Kidney epithelial cell (primary cell): ENCODE results near the gene RIN3. TPM values are rescaled to one million over a fixed set of nuclear protein-coding genes. Genes with fewer than 3 reads are reported as not detected.

ENCODE experiments used
- DNase-seq: peaks from one replicate; pipeline ENCODE4 v3.0.0-alpha.2; 2010; ENCODE audit warnings: low read depth
- H3K27me3 ChIP-seq: 2 replicates; pipeline ENCODE4 v1.6.0; 2011; ENCODE audit warnings: low read length; ENCODE audit not compliant: control insufficient read depth, insufficient read depth
- H3K36me3 ChIP-seq: 2 replicates; pipeline ENCODE4 v1.5.1; 2011; ENCODE audit warnings: low read length; ENCODE audit not compliant: control insufficient read depth, insufficient read depth
- H3K4me3 ChIP-seq: 2 replicates; pipeline ENCODE4 v1.5.1; 2011; ENCODE audit warnings: low read depth, mild to moderate bottlenecking, control low read depth, low read length
- CTCF ChIP-seq: IDR thresholded peaks from 2 replicates; pipeline ENCODE4 v1.5.1; 2011; ENCODE audit warnings: mild to moderate bottlenecking, moderate library complexity, low read length, control low read depth, inconsistent platforms; ENCODE audit not compliant: insufficient read depth, poor library complexity, severe bottlenecking
- total RNA-seq: library from RNA; depleted of rRNA; stranded (reverse); fragments of >200 nt; gene quantifications from 2 replicates; pipeline ENCODE4 v1.2.3, GENCODE V29; 2015

The RIN3 gene
- total RNA-seq, 1 donor from 2014 or later = 6.0 TPM

- DNase-seq = no peak
- Histone ChIP-seq H3K4me3 (no peak overlapping the region), H3K36me3 (no peaks in the 10 kb centered on the region), H3K27me3 (no peaks in the 10 kb centered on the region)
- TF ChIP-seq CTCF = no peak
These were observed 188.2 kb downstream of the RIN3 start for GRCh38 chr14:92701826-92702225.

GRCh38 chr14:92702441-92702918 lies 188.9 kb downstream of the RIN3 start:
- no peak for TF ChIP-seq CTCF
- Histone ChIP-seq H3K36me3 (no peaks in the 10 kb centered on the region), H3K4me3 (no peak overlapping the region), H3K27me3 (no peaks in the 10 kb centered on the region)
- DNase-seq = no peak

DNA sequence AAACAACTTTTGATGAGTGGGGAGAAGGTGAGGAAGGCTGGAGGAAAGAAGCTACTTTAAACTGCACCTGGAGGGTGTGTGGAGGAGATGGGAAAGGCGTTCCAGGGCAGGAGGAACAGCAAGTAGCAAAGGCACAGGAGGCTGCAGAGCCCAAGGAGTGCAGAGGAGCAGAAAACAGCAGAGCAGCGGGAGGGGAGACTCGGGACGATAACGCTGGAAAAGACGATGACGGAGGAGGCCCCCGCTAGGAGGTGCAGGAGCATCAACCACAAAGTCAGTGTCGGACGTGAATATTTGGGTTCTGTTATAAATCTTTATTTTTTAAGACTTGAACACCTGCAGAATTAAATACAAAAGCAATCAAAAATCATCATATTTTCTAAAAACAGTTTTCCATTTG lies 189.9 kb downstream of the RIN3 start:
- H3K27me3 ChIP-seq = no peaks in the 10 kb centered on the region
- DNase-seq = no peak
- no peak overlapping the region for H3K4me3 ChIP-seq
- TF ChIP-seq CTCF = no peak
- no peaks in the 10 kb centered on the region for H3K36me3 ChIP-seq

GRCh38 chr14:92704036-92704804 lies 190.6 kb downstream of the RIN3 start:
- no peak for DNase-seq
- no peak for TF ChIP-seq CTCF
- Histone ChIP-seq H3K27me3 (no peaks in the 10 kb centered on the region), H3K36me3 (no peaks in the 10 kb centered on the region), H3K4me3 (no peak overlapping the region)

DNA sequence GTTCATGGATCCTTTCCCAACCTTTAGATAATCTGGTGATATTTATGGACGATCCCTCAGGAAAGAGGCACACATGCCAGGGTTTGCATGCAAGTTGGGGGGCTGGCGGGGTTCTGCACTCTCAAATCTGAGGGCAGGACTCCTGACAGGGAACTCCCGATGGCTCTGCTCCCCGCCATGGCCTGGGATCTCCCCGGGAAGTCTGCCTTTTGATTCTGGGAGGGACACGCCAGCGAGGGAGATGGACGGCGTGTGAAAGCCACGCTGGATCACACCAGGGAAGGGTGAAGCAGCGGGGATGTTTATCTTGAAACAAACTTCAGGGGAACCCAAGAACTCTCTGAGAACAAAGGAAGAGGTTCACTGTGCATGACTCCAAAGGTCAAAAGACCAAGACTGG lies 191.2 kb downstream of the RIN3 start:
- Histone ChIP-seq H3K36me3 (no peaks in the 10 kb centered on the region), H3K27me3 (no peaks in the 10 kb centered on the region), H3K4me3 (no peak overlapping the region)
- no peak for DNase-seq
- TF ChIP-seq CTCF = no peak

DNA sequence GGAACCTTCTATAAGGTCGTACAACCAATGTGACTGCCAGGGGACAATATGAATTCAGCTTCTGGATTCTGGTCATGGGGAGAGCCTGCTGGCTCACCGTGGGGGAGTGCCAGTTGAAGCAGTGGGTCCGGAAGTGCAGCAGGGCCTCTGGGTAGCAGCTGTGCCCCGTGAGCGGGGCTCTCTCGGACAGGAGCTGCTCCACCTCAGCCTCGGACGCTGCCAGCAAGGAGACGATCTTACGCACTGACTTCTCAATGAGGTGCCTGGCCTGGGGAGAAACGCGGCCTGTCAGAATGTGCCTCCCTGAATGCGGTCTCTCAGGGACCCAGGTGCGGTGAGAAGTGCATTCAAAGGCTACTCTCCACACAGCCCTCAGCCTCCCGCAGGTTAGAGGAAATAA lies 192.8 kb downstream of the RIN3 start:
- H3K4me3 ChIP-seq = no peak overlapping the region
- no peaks in the 10 kb centered on the region for H3K36me3 ChIP-seq
- H3K27me3 ChIP-seq = no peaks in the 10 kb centered on the region
- no peak for TF ChIP-seq CTCF
- no peak for DNase-seq
